DND-41 (cell line): Measurements from ENCODE around the gene IGF2BP3.

Experiments used
- CTCF ChIP-seq: IDR thresholded peaks from 2 replicates; pipeline ENCODE4 v1.5.1; 2012; ENCODE audit warnings: borderline replicate concordance, low read length, moderate library complexity, mild to moderate bottlenecking; ENCODE audit not compliant: poor library complexity, severe bottlenecking; ENCODE audit errors: extremely low read depth
- EZH2 ChIP-seq: IDR thresholded peaks from 3 replicates; pipeline ENCODE4 v1.6.1; 2012; ENCODE audit warnings: borderline replicate concordance, low read depth, mild to moderate bottlenecking, moderate library complexity, low read length, inconsistent platforms; ENCODE audit not compliant: severe bottlenecking

GRCh38 chr7:23349484-23350157, 120.7 kb downstream of the IGF2BP3 start:
- no peak for TF ChIP-seq CTCF
- TF ChIP-seq EZH2: no peak
